Dedifferentiated amniotic fluid mesenchymal stem cell (primary cell): ENCODE data around the gene FPR2.
"Not testable (repeated sequence)": the region's sequence is repeated elsewhere in the genome, so short reads cannot be mapped to it uniquely, and the experiment has no call there.

Source experiments
- DNase-seq: peaks from one replicate; pipeline ENCODE4 v3.0.0-alpha.2; 2016; ENCODE audit errors: extremely low spot score

The FPR2 gene, protein sequence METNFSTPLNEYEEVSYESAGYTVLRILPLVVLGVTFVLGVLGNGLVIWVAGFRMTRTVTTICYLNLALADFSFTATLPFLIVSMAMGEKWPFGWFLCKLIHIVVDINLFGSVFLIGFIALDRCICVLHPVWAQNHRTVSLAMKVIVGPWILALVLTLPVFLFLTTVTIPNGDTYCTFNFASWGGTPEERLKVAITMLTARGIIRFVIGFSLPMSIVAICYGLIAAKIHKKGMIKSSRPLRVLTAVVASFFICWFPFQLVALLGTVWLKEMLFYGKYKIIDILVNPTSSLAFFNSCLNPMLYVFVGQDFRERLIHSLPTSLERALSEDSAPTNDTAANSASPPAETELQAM

DNA sequence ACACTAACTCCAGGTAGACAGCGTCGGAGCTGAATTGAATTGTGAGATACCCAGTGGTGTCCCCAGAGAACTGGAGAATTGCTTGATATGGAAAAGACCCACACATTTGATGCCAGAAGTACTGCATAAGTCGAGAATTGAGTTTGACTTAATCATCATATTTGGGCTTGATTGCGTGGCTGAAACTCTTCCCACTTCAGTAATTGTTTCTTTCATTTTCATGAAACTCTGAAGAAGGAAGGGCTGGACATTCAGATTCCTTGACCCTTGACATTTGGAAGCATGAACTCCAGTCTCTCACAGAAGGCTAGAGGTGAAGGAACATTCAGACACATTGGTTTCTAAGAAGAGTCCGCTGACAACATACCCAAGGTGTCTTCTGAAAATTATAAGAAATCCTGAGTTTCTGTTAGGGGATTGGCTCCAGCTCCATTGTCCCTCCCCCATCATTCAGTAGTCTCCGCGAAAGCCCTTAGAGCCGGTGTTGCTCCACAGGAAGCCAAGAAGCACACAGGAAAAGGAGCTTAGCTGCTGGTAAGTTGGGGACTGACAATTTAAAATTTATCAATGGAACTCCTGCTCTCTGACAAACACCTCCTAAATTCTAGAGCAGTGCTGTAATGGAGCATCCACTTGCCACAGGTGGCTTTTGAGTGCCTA lies at the start of gene FPR2:
Gene FPR2, plus strand, starts transcription at position 484 of the 660 bp plus-strand sequence. CDS start 7,479 bp downstream, outside the sequence.
- no peak for DNase-seq

DNA sequence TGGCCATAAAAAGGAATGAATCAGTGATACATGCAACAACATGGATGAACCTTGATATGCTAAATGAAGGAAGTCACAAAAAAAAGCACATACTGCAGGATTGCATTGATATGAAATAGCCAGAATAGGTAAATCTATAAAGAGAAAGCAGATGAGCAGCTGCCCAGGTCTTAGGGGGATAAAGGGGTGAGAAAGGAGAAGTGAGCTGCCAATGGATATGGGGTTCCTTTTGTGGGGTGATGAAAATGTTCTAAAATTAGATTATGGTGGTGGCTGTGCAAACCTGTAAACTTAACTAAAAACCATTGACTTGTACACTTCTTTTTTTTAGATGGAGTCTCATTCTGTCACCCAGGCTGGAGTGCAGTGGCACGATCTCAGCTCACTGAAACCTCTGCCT lies 49.3 kb upstream of the FPR2 start:
- DNase-seq = no peak

DNA sequence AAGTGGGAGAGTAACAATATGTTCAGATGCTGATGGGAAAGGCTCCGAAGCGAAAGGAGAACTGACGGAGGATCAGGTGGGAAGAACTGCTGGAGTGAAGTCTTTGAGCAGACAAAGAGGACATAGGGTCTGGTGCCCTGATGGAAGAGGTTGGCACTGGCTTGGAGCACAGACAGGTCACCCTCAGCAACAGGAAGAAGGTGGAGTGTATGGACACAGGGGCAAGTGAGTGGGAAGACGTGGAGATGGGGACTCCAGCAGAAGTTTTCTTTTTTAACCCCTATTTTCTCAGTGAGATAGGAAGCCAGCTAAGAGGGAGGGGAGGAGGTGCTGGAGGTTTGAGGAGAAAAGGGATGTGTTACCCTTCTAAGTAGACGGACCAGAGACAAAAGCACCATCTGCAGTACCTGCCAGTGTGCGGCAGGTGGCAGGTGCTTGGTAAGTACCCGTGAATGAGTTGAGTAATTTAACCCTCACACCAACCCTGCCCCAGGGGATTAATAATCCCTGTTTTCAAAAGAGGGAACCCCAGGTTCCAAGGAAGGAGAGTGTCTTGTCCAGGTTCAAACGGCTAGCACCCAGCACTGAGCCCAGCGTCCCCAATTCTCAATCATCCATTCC lies 48.4 kb upstream of the FPR2 start:
- DNase-seq = no peak

DNA sequence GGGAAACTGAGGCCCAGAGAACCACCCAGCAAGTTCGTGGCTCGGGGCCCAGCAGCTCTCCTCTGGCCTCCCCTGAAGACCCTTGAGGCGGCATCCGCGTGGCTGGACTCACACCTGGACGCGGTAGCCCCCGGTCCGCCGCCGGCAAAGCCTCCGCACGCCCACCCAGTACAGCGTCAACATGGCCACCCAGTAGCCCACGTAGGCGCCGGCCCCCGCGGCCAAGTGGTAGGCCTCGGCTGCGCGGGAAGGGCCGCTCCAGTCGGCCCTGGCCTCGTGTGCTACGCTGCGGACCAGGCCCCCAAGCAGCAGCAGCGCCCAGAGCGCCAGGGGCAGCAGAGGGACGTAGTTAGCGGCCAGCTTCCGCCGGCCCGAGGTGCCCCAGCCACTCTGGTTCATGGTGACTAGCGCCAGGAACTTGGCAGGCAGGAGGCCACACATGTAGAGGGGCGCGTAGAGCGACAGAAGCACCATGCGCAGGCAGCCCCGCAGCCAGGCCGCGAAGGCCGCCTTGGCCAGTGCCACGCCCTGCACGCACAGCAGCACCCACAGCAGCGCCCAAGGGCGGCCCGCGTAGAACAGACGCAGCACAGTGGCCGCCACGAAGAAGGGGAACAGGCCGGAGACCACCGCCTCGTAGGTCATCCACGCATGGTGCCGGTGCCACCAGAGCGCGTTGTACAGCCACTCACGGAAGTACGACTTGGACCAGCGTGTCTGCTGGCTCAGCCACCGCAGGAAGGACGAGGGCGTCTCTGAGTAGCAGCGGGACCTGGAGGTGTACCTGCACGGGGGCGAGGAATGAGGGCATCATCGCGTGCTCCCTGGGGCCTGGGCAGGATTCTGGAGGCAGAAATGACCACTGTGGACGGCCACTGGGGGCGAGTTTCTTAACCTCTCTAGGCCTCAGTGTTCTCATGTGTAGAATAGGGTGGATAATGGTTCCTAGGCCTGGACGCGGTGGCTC lies 47.4 kb upstream of the FPR2 start:
- no peak for DNase-seq

DNA sequence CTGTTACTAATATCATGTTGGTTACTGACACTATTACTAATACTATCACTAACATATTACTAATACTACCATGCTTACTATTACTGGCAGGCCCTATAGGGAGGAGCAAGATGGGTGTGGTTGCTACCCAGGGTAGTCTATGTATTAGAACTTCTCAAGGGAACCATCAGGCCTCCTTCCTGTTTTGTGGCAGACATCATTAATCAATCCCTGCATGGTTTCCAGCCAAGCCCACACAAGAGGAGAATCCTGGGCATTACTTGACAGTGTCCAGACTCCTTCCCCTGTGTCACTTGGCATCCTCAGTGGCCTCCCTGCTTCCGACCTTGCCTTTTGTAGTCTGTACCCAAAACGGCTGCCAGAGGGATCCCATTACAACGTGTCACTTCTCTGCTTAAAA lies 46.1 kb upstream of the FPR2 start:
- DNase-seq = no peak

DNA sequence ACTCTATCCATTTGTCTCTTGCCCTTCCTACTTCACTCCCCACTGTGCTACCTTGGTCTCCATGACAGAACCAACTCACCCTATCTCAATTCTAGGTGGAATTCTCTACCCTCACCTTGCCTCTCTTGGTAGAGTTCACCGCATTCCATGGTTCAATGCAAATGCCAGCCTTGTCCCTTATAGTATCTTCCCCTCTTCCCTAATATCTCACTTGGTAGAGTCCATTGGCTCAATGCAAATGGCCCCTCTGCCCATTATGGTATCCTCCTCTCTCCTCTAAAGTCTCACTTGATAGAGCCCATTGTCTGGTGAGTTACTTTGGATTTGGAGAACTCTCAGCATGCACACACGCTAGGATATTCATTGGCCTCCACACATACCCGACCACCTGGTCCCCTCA lies 45.1 kb upstream of the FPR2 start:
- DNase-seq = no peak

DNA sequence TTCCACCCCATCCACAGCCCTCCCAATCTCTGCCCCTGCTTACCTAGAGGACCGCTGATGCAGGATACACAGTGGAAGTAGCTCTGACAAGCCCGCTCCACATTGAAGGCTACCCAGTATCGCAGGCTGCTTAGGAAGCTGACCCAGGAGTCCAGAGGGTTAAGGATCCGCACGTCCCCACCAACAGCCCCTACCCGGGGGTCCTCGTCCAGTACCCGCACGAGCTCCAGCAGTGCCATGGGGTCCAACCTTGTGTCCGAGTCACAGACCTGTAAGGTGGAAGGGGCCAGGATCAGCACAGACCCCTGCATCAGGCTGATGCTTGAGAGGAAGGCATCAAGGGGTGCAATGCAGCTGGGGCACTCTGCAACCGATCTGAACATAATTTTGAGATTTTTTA lies 44.1 kb upstream of the FPR2 start:
- no peak for DNase-seq

DNA sequence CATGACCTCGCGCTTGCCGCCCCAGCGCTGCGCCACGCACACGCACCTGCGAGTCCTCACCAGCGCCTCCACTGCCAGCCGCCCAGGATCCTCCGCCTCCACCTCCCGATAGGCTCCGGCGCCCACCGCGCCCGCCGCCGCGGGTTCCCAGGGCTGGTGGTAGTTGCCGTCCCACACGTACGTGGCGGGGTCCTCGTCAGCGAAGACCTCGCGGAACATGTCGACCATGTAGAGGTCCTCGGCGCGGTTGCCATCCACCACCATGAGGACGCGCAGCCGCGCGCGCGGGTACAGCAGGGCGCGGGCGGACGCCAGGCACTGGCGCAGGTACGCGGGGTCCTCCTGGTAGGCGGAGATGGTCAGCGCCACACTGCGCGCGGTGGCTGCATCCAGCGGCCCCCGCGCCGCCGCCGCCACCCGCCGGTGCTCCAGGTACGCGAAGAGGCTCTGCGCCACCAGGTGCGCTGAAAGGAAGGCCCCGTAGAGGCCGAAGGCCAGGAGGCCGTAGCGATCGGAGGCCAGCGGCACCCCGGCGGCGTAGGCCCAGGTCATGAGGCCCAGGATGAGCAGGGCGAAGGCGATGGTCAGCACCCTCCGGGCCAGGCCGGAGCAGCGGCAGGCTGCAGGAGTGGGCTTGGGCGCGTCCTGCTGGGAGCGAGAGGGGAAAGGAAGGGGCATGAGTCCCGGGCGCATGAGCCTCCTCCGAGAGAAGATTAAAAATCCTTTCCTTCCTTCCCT lies 41.6 kb upstream of the FPR2 start:
- DNase-seq = no peak

DNA sequence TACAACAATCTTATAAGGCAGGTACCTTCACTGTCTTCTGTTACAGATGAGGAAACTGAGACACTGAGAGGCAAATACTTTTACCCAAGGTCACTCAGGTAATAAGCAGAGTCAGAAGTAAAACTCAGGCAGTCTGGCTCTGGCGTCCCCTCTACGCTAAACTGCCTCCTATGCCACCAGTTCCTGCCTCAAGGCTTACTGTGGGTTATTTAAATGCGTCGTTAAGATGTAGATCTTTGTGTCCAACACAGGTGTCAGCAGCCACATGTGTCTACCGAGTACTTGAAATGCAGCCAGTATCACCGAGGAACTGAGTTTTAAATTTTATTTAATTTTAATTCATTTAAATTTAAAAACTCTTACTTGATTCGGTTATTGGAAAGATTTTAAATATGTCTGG lies 39.1 kb upstream of the FPR2 start:
- DNase-seq = no peak

DNA sequence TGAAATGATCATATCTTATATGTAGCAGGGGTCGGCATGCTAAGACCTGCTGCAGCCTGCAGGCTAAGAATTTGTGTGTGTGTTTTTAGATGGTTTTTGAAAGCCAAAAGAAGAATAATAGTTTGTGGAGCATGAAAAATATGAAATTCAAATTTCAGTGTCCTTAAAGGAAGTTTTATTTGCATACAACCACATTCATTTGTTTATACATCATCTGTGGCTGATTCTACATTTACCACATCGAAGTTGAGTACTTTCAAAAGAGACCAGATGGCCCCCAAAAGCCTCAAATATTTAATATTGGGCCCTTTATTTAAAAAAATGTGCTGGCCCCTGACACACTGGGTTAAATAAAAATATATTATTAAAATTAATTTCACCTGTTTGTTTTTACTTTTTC lies 38.5 kb upstream of the FPR2 start:
- no peak for DNase-seq

DNA sequence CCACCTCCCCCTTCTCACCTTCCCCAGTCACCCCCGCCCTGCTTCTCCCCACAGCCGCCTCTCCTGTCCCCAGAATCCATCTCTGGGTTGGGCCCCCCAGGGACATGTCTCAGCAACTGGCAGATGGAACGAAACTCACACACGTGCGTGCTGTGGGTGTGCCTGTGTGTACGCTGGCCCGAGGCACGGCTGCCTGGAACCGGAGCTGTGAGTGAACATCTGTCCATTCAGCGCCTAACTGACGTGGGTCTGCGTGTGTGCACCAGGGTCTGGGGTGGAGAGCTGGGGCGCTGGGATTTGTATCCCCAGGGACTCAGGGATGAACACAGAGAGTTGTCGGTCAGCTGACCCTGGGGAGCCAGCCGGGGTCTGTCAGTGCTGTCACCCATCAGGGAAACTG lies 36.4 kb upstream of the FPR2 start:
- DNase-seq = no peak

DNA sequence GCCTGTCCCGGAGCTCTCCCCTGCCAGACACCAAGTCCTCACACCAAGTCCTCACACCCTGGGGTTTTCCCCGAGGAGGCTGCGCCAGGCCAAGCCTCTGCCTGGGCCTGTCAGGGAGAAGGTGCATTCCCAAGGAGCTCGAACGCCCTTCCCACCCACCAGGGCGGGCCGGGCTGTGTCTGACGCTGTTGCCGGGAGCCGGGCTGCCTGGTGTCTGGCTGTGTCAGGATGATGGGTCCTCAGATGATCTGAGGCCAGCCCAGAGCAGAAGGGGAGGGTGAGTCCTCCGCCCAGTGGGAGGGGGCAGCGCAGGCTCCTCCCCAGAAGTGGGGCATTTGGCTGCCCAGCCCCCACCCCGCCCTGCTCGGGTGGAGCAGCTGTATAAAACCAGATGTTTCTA lies 34.9 kb upstream of the FPR2 start:
- peak; percentile 48 for DNase-seq

DNA sequence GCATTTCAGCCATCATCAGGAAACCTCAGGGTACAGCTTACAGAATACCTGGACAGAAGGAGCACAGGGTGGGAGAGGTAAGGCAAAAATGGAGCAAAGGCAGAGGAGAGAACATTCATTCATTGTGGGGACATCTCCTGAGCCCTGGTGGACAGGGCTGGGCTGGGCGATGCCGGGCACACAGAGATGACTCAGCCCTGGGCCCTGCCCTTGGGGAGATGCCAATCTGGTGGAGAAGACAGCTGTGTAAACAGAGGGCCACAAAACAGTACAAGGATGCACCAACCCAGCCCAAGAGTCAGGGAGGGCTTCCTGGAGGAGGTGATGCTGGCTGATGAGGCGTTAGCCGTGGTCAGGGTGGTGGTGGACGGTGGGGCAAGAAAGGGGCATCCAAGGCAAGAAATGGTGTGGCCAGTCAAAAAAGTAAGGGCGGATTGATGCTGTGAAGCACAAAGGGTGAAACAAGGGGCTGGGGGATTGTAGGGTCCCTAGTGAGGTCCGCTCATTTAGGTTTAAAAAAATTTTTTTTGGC lies 33.6 kb upstream of the FPR2 start:
- DNase-seq = peak; percentile 15

DNA sequence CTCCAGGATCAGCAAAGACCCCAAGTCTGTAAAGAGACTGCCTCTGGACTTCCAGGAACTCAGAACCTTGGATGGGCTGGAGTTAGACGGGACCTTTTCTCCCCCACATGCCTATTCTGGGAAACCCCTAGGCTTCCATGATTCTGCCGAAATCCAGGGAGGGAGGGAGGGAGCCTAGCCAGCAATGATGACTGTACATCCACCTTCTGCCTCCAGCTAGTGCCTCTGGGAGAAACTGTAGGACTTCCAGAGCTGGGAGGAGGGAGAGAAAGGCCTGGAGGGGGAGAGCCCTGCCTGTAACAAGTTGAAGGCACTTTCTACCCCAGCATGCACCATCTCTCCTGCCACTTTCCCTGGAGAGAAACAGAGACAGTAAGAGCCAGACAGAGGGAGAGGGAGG lies 31.2 kb upstream of the FPR2 start:
- DNase-seq = no peak

DNA sequence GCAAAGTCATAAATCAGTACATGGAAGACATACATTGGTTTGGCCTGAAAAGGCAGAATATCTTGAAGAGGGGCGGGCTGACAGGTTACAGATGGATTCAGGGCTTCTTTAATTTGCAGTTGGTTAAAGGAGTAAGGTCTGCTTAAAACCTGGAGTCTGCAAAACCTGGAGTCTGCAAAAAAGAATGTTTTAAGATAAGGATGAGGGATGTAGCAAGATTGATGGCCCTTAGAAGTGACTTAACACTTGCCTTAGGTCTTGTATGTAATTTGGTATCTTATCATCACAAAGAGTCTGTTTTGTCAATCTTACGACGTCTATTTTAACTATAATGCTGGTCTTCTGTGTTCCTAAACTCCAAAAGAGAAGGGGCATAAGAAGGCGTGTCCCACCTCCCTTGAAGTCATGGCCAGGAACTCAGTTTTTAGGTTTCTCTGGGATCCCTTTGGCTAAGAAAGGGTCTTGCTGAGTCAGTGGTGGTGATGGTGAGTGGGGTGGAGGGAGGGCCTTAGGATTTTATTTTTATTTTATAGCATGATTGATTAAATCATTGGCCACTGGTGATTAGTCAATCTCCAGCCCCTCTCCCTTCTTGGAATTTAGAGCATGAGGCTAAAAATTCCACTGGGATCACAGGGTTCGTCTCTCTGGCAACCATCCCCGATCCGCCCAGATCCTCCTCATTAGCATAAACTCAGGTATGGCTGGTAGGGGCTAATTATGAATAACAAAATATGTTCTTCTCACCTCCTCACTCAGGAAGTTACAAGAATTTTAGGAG lies 27.0 kb upstream of the FPR2 start:
- no peak for DNase-seq

DNA sequence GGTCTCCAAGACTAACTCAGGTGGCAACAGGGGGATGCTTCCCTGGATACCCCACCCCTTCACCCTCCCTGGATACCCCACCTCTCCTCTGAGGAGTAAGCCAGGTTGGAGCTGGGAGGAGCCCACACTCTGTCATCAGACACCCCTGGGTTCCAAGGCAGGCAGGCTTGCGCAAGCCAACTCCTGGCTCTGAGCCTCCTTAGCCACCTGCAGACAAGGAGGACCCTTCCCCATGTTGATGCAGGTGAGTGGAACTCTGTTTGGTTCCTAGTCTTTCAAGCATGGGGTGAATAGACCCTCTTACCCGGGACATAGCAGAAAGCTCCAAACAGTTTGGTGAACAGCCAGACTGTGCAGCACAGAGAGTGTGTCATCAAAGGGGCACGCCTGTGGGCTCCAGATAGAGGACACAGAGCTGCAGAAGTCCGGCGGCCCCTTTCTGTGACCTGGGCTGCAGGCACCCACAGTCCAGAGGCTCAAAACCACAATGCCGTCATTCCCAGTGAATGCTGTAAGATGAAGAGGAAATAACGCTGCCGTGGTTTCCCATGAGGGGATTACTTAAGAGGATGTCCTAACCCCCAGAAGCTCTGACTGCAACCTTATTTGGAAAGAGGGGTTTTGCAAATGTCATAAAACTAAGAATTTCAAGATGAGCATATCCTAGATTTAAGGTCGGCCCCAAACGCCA lies 25.1 kb upstream of the FPR2 start:
- no peak for DNase-seq

DNA sequence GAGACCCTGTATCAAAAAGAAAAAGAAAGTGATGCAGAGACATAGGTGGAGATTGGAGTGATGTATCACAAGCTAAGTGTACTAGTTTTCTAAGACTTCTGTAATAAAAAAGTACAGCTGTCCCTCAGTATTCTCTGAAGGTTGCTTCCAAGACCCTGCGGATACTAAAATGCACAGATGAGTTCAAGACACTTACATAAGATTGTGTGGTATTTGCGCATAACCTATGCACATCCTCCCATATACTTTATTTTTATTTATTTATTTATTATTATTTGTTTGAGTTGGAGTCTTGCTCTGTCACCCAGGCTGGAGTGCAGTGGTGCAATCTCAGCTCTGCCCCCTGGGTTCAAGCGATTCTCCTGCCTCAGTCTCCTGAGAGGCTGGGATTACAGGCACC lies 23.6 kb upstream of the FPR2 start:
- DNase-seq = no peak

DNA sequence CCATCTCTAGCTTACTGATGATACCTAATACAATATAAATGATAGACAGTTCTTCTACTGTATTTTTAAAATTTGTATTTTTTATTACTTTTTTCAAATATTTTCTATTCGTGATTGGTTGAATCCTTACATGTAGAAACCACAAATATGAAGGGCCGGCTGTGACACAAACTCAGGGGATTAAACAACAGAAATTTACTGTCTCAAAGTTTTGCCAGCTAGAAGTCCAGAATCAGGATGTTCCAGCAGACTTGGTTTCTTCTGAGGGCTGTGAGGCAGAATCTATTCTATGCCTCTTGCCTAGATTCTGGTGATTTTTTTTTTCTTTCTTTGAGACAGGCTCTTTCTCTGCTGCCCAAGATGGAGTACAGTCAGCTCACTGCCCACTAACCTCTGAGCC lies 23.1 kb upstream of the FPR2 start:
- no peak for DNase-seq

DNA sequence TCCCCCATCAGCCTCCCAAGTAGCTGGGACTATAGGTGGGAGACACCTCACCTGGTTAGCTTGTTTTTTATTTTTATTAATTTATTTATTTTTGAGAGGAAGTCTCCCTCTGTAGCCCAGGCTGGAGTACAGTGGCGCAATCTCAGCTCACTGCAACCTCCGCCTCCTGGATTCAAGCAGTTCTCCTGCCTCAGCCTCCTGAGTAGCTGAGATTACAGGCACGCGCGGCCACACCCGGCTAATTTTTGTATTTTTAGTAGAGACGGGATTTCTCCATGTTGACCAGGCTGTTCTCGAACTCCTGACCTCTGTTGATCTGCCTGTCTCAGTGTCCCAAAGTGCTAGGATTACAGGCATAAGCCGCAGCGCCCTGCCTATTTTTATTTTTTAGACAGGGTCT lies 22.5 kb upstream of the FPR2 start:
- DNase-seq = not testable (repeated sequence)
